ENCODE results near the gene NOXRED1. TPM values are rescaled to one million over a fixed set of nuclear protein-coding genes. Genes with fewer than 3 reads are reported as not detected.

Gene NOXRED1
- total RNA-seq, 1 experiment from 2014 or later = 0.58 TPM

DNA sequence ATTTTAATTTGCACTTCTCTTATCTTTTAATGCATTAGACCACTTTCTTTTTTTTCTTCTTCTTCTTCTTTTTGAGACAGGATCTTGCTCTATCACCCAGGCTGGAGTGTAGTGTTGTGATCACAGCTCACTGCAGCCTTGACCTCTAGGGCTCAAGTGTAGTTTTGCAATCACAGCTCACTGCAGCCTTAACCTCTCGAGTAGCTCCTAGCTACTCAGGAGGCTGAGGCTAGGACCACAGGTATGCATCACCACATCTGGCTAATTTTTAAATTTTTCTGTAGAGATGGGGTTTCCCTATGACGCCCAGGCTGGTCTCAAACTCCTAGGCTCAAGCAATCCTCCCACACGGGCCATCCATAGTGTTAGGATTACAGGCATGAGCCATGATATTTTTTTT, 59.2 kb downstream of the NOXRED1 start:
- H3K9me3 ChIP-seq (ENCODE audit: low read depth, low read length, poor library complexity, severe bottlenecking) = no peaks in the 10 kb centered on the region
- no peak for TF ChIP-seq EZH2 (IDR thresholded peaks at IDR 0.05; ENCODE audit: borderline replicate concordance, low read depth, low read length, poor library complexity, severe bottlenecking)
- POLR2A ChIA-PET (ENCODE audit: low non-redundant PET) = no interaction called here
- H3K27ac ChIP-seq (ENCODE audit: low read depth, low read length, poor library complexity, severe bottlenecking) = no peak overlapping the region
- CTCF ChIA-PET = no interaction called here
- BruUV-seq (replicated peaks) = no TSS peak
- H3K36me3 ChIP-seq (ENCODE audit: insufficient read depth, low read length, poor library complexity, severe bottlenecking) = no peaks in the 10 kb centered on the region
- intact Hi-C loops (cut with micrococcal nuclease; ENCODE audit: unreplicated experiment) = no loop called here
- DNase-seq (ENCODE audit: low spot score) = no peak
- H3K27me3 ChIP-seq (replicated peaks; ENCODE audit: insufficient read depth, low read depth, low read length, poor library complexity) = no peaks in the 10 kb centered on the region
- no peaks in the 10 kb centered on the region for H3K4me1 ChIP-seq (ENCODE audit: insufficient read depth, low read length, poor library complexity, severe bottlenecking)
- no peak overlapping the region for H3K4me3 ChIP-seq (ENCODE audit: low read depth, low read length, poor library complexity, severe bottlenecking)

- no peak for TF ChIP-seq EZH2 (IDR thresholded peaks at IDR 0.05; ENCODE audit: borderline replicate concordance, low read depth, low read length, poor library complexity, severe bottlenecking)
- TF ChIP-seq, protein P1, sequence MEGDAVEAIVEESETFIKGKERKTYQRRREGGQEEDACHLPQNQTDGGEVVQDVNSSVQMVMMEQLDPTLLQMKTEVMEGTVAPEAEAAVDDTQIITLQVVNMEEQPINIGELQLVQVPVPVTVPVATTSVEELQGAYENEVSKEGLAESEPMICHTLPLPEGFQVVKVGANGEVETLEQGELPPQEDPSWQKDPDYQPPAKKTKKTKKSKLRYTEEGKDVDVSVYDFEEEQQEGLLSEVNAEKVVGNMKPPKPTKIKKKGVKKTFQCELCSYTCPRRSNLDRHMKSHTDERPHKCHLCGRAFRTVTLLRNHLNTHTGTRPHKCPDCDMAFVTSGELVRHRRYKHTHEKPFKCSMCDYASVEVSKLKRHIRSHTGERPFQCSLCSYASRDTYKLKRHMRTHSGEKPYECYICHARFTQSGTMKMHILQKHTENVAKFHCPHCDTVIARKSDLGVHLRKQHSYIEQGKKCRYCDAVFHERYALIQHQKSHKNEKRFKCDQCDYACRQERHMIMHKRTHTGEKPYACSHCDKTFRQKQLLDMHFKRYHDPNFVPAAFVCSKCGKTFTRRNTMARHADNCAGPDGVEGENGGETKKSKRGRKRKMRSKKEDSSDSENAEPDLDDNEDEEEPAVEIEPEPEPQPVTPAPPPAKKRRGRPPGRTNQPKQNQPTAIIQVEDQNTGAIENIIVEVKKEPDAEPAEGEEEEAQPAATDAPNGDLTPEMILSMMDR (conservative IDR thresholded peaks at IDR 0.05; ENCODE audit: low read depth, low read length) = no peak
- BruUV-seq (replicated peaks) = no TSS peak
- no peaks in the 10 kb centered on the region for H3K36me3 ChIP-seq (ENCODE audit: insufficient read depth, low read length, poor library complexity, severe bottlenecking)
- no peak for DNase-seq (ENCODE audit: low spot score)
- no peaks in the 10 kb centered on the region for H3K27me3 ChIP-seq (replicated peaks; ENCODE audit: insufficient read depth, low read depth, low read length, poor library complexity)
- CTCF ChIA-PET = no interaction called here
- H3K27ac ChIP-seq (ENCODE audit: low read depth, low read length, poor library complexity, severe bottlenecking) = no peak overlapping the region
- no peaks in the 10 kb centered on the region for H3K9me3 ChIP-seq (ENCODE audit: low read depth, low read length, poor library complexity, severe bottlenecking)
- intact Hi-C loops (cut with micrococcal nuclease; ENCODE audit: unreplicated experiment) = no loop called here
- no peaks in the 10 kb centered on the region for H3K4me1 ChIP-seq (ENCODE audit: insufficient read depth, low read length, poor library complexity, severe bottlenecking)
- no peak overlapping the region for H3K4me3 ChIP-seq (ENCODE audit: low read depth, low read length, poor library complexity, severe bottlenecking)
- POLR2A ChIA-PET (ENCODE audit: low non-redundant PET) = no interaction called here
These were observed 63.7 kb downstream of the NOXRED1 start for GRCh38 chr14:77359626-77360025.

DNA sequence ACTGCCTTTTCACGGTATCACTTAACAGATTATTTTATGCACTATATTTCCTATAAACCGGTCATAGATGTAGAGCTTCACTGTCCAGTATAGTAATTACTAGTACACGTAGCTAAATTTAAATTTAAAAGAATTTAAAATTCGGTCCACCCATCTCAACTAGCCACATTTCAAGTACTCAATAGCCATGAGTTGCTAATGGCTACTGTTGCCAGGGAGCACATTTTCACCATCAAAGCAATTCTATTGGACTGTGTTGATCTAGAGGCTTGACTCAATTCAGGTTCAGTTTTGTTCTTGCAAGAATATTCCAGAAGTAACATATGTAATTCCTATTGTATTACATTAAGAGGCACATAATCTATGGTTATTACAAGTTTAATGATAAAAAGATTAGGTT, 66.4 kb downstream of the NOXRED1 start:
- ChIA-PET CTCF (no interaction called here), POLR2A (ENCODE audit: low non-redundant PET) (no interaction called here)
- no peaks in the 10 kb centered on the region for H3K36me3 ChIP-seq (ENCODE audit: insufficient read depth, low read length, poor library complexity, severe bottlenecking)
- DNase-seq (ENCODE audit: low spot score) = no peak
- H3K27me3 ChIP-seq (replicated peaks; ENCODE audit: insufficient read depth, low read depth, low read length, poor library complexity) = no peaks in the 10 kb centered on the region
- no peak overlapping the region for H3K4me3 ChIP-seq (ENCODE audit: low read depth, low read length, poor library complexity, severe bottlenecking)
- no TSS peak for BruUV-seq (replicated peaks)
- H3K9me3 ChIP-seq (ENCODE audit: low read depth, low read length, poor library complexity, severe bottlenecking) = no peaks in the 10 kb centered on the region
- H3K4me1 ChIP-seq (ENCODE audit: insufficient read depth, low read length, poor library complexity, severe bottlenecking) = no peaks in the 10 kb centered on the region
- no peak for TF ChIP-seq EZH2 (IDR thresholded peaks at IDR 0.05; ENCODE audit: borderline replicate concordance, low read depth, low read length, poor library complexity, severe bottlenecking)
- TF ChIP-seq, protein P1 (conservative IDR thresholded peaks at IDR 0.05; ENCODE audit: low read depth, low read length) = no peak
- no peak overlapping the region for H3K27ac ChIP-seq (ENCODE audit: low read depth, low read length, poor library complexity, severe bottlenecking)
- intact Hi-C loops (cut with micrococcal nuclease; ENCODE audit: unreplicated experiment) = no loop called here

GRCh38 chr14:77355811-77356210, 67.5 kb downstream of the NOXRED1 start:
- no peak for DNase-seq (ENCODE audit: low spot score)
- BruUV-seq (replicated peaks) = no TSS peak
- ChIA-PET POLR2A (ENCODE audit: low non-redundant PET) (interaction anchor here (0.6 kb wide), 1 partner anchor 363 kb away, joined by 3 read pairs; no protein-coding TSS in a partner anchor), CTCF (no interaction called here)
- no peak for TF ChIP-seq EZH2 (IDR thresholded peaks at IDR 0.05; ENCODE audit: borderline replicate concordance, low read depth, low read length, poor library complexity, severe bottlenecking)
- TF ChIP-seq, protein P1 (conservative IDR thresholded peaks at IDR 0.05; ENCODE audit: low read depth, low read length) = no peak
- Histone ChIP-seq H3K27me3 (replicated peaks; ENCODE audit: insufficient read depth, low read depth, low read length, poor library complexity) (no peaks in the 10 kb centered on the region), H3K9me3 (ENCODE audit: low read depth, low read length, poor library complexity, severe bottlenecking) (no peaks in the 10 kb centered on the region), H3K4me3 (ENCODE audit: low read depth, low read length, poor library complexity, severe bottlenecking) (no peak overlapping the region), H3K36me3 (ENCODE audit: insufficient read depth, low read length, poor library complexity, severe bottlenecking) (no peaks in the 10 kb centered on the region), H3K4me1 (ENCODE audit: insufficient read depth, low read length, poor library complexity, severe bottlenecking) (no peaks in the 10 kb centered on the region), H3K27ac (ENCODE audit: low read depth, low read length, poor library complexity, severe bottlenecking) (no peak overlapping the region)
- intact Hi-C loops (cut with micrococcal nuclease; ENCODE audit: unreplicated experiment) = no loop called here

All from A673 (cell line).